Esophagus muscularis mucosa (tissue), 4 donors: Measurements from ENCODE around the gene C13orf46. TPM values are rescaled to one million over a fixed set of nuclear protein-coding genes. Genes with fewer than 3 reads are reported as not detected.

Experiments used
- DNase-seq: peaks from one replicate; pipeline ENCODE4 v3.0.0-alpha.2; 2017; ENCODE audit errors: extremely low spot score
- H3K27ac ChIP-seq, 4 donors: fragments of 200-600 bp; sonication (generic); replicated peaks in 1 of 4; 1 replicate in 3 of 4; 2 replicates in 1 of 4; pipeline ENCODE4 v1.5.1; 2016 to 2019; ENCODE audit warnings: mild to moderate bottlenecking in 1 of 4
- H3K27me3 ChIP-seq, 4 donors: fragments of 200-600 bp; sonication (generic); one replicate each; pipeline versions ENCODE4 v1.5.1 to v1.6.0; 2016 to 2019
- H3K36me3 ChIP-seq, 4 donors: fragments of 200-600 bp; sonication (generic); one replicate each; pipeline ENCODE4 v1.5.1; 2016 to 2019
- H3K4me1 ChIP-seq, 4 donors: fragments of 200-600 bp; sonication (generic); one replicate each; pipeline ENCODE4 v1.5.1; 2016 to 2019
- H3K4me3 ChIP-seq, 4 donors: fragments of 200-600 bp; sonication (generic); 1 replicate in 2 of 4; 2 replicates in 2 of 4; pipeline ENCODE4 v1.5.1; 2016 to 2019; ENCODE audit warnings: mild to moderate bottlenecking in 4 of 4, moderate library complexity in 1 of 4
- H3K9me3 ChIP-seq, 4 donors: fragments of 200-600 bp; sonication (generic); 1 replicate in 3 of 4; 2 replicates in 1 of 4; pipeline ENCODE4 v1.5.1; 2016 to 2019
- EP300 ChIP-seq: sonication (generic); formaldehyde crosslinking; IDR thresholded peaks from one replicate; pipeline ENCODE4 v1.6.1; 2017; ENCODE audit warnings: antibody characterized with exemption
- POLR2A ChIP-seq: fragments of 450-650 bp; IDR thresholded peaks from one replicate; pipeline ENCODE4 v1.6.1; 2017; ENCODE audit warnings: antibody characterized with exemption, moderate library complexity, mild to moderate bottlenecking, low read depth
- POLR2AphosphoS5 ChIP-seq, 2 donors: sonication (generic); formaldehyde crosslinking; IDR thresholded peaks; one replicate each; pipeline ENCODE4 v1.6.1; 2017; ENCODE audit warnings: antibody characterized with exemption in 2 of 2
- WGBS: methylation state at CpG from one replicate; pipeline ENCODE4 v1.1.5; 2018; 5-methylcytosine and 5-hydroxymethylcytosine counted together
- intact Hi-C: fragments of 100-400 bp; cut with DNase I; formaldehyde crosslinking; loops from one replicate; pipeline ENCODE4 v1.15.1; 2023
- total RNA-seq, 4 donors: library from RNA; depleted of rRNA; stranded (reverse); fragments of >200 nt; gene quantifications; one replicate each; pipeline versions ENCODE4 v1.1.0 to v1.2.1, GENCODE V29; 2016
- TF ChIP-seq, protein P1 (sequence below), 3 experiments: fragments of 200-600 bp in 2 of 3; fragments of 450-650 bp in 1 of 3; sonication (generic) in 2 of 3; IDR thresholded peaks; one replicate each; pipeline ENCODE4 v1.5.1; 2017 to 2019; ENCODE audit warnings: antibody characterized with exemption in 3 of 3, mild to moderate bottlenecking in 2 of 3, moderate library complexity in 1 of 3

C13orf46 gene
- total RNA-seq, 4 donors from 2014 or later: 0.17 to 2.1 (median 0.89) TPM

- peaks cover 10 to 29% (median 24%) of the 10 kb centered on the region in 4 donors for H3K4me1 ChIP-seq
- no peaks in the 10 kb centered on the region for H3K9me3 ChIP-seq
- H3K27ac ChIP-seq: peak overlapping the region in 2 of 4 donors; percentile 29 to 56
- peak; percentile 96 for DNase-seq
- peak overlapping the region; percentile 7 to 46 (median 36) for H3K4me3 ChIP-seq
- 60% methylated on average over 26 of the region's 42 CpGs for WGBS
- TF ChIP-seq EP300 (no peak), POLR2A (no peak), POLR2AphosphoS5 (IDR thresholded peaks at IDR 0.05) (peak; percentile 29 to 65)
- TF ChIP-seq, protein P1, sequence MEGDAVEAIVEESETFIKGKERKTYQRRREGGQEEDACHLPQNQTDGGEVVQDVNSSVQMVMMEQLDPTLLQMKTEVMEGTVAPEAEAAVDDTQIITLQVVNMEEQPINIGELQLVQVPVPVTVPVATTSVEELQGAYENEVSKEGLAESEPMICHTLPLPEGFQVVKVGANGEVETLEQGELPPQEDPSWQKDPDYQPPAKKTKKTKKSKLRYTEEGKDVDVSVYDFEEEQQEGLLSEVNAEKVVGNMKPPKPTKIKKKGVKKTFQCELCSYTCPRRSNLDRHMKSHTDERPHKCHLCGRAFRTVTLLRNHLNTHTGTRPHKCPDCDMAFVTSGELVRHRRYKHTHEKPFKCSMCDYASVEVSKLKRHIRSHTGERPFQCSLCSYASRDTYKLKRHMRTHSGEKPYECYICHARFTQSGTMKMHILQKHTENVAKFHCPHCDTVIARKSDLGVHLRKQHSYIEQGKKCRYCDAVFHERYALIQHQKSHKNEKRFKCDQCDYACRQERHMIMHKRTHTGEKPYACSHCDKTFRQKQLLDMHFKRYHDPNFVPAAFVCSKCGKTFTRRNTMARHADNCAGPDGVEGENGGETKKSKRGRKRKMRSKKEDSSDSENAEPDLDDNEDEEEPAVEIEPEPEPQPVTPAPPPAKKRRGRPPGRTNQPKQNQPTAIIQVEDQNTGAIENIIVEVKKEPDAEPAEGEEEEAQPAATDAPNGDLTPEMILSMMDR (IDR thresholded peaks at IDR 0.05): peak; percentile 81 to 92 (median 92)
- intact Hi-C loops: loop anchor here (1.0 kb wide), 1 partner anchor 275 kb away; no protein-coding TSS in a partner anchor
- no peaks in the 10 kb centered on the region for H3K27me3 ChIP-seq
- H3K36me3 ChIP-seq: peaks cover 0 to 9% (median 3%) of the 10 kb centered on the region in 4 donors
Measured at GRCh38 chr13:113951246-113951999, 22.5 kb downstream of the C13orf46 start.

DNA sequence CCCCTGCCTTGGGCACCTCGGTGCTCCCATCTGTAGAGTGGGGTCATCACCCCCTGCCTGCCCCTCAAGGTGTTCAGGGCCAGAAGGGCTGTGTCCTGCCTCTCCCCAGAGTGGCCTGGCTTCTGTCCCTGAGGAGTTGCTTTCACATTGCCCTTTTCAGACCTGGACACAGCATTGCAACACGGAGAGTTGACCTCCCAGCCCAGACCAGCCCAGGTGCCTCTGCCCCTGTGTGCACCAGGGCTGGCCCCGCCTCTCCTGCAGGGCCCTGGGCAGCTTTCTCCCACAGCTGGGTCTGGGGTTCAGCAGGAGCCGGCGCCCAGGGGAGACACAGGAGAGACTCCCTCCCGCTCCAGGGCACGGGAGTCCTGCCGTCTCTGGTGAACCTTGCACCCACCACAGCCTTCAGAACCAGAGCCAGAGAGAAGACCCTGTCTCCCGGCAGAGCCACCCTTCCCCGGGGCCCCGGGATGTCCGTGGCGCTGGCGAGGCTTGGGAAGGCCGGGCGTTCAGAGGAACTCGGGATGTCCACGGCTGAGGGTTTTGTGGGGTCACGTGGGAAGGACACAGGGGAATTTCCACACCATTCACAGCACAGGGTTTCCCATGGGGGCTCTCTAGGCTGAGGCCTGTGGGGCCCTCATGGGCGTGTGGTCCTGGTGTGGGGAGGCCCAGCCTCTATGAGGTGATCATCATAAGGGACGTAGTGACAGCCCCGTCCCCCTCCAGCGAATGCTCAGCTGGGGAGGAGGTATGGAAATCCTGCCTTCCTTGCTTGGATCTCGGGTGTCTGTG is 23.2 kb downstream of the C13orf46 start:
- Histone ChIP-seq H3K4me1 (peaks cover 10 to 30% (median 24%) of the 10 kb centered on the region in 4 donors), H3K9me3 (no peaks in the 10 kb centered on the region), H3K27me3 (no peaks in the 10 kb centered on the region), H3K36me3 (peaks cover 0 to 9% (median 3%) of the 10 kb centered on the region in 4 donors), H3K4me3 (peak overlapping the region in 1 of 4 donors; percentile 35), H3K27ac (peak overlapping the region in 1 of 4 donors; percentile 56)
- intact Hi-C loops: loop anchor here (1.0 kb wide), 1 partner anchor 276 kb away; no protein-coding TSS in a partner anchor
- 16% methylated on average over 5 of the region's 24 CpGs for WGBS
- TF ChIP-seq EP300 (no peak), POLR2A (no peak), POLR2AphosphoS5 (IDR thresholded peaks at IDR 0.05) (no peak)
- TF ChIP-seq, protein P1 (IDR thresholded peaks at IDR 0.05): no peak
- no peak for DNase-seq

- no peak overlapping the region for H3K27ac ChIP-seq
- peaks cover 10 to 30% (median 24%) of the 10 kb centered on the region in 4 donors for H3K4me1 ChIP-seq
- no peak for DNase-seq
- H3K36me3 ChIP-seq: peaks cover 0 to 7% (median 3%) of the 10 kb centered on the region in 4 donors
- 95% methylated on average over 5 of the region's 5 CpGs for WGBS
- TF ChIP-seq, protein P1 (IDR thresholded peaks at IDR 0.05): no peak
- TF ChIP-seq POLR2AphosphoS5 (IDR thresholded peaks at IDR 0.05) (no peak), POLR2A (no peak), EP300 (no peak)
- H3K27me3 ChIP-seq: no peaks in the 10 kb centered on the region
- no peak overlapping the region for H3K4me3 ChIP-seq
- intact Hi-C loops: loop anchor here (5.0 kb wide), 1 partner anchor 327 kb away; no protein-coding TSS in a partner anchor
- H3K9me3 ChIP-seq: no peaks in the 10 kb centered on the region
Measured at GRCh38 chr13:113949546-113949945, 24.3 kb downstream of the C13orf46 start.

- no peak overlapping the region for H3K4me3 ChIP-seq
- H3K36me3 ChIP-seq: no peaks in the 10 kb centered on the region
- TF ChIP-seq POLR2AphosphoS5 (IDR thresholded peaks at IDR 0.05) (no peak), EP300 (no peak), POLR2A (no peak)
- TF ChIP-seq, protein P1 (IDR thresholded peaks at IDR 0.05): no peak
- WGBS: 76% methylated on average over 14 of the region's 14 CpGs
- H3K9me3 ChIP-seq: no peaks in the 10 kb centered on the region
- H3K4me1 ChIP-seq: peaks cover 10 to 30% (median 24%) of the 10 kb centered on the region in 4 donors
- intact Hi-C loops: loop anchor here (5.0 kb wide), 1 partner anchor 326 kb away; no protein-coding TSS in a partner anchor
- H3K27me3 ChIP-seq: no peaks in the 10 kb centered on the region
- H3K27ac ChIP-seq: peak overlapping the region in 1 of 4 donors; percentile 47
- no peak for DNase-seq
Measured at GRCh38 chr13:113948034-113948742, 25.7 kb downstream of the C13orf46 start.
